H9 (cell line): ENCODE results near the gene ST6GAL1. TPM values are rescaled to one million over a fixed set of nuclear protein-coding genes. Genes with fewer than 3 reads are reported as not detected.
A peak's percentile ranks its signal among the peaks of the same experiment; 100 is the strongest.

Source experiments
- DNase-seq: peaks from one replicate; pipeline ENCODE4 v3.0.0-alpha.2; 2017
- H2AFZ ChIP-seq: one replicate; pipeline ENCODE4 v1.6.1; 2013; ENCODE audit warnings: mild to moderate bottlenecking, low read length, control low read depth, moderate library complexity
- H2AK5ac ChIP-seq: 2 replicates; pipeline ENCODE4 v1.6.1; 2013; ENCODE audit warnings: low read length, control low read depth, mixed read lengths; ENCODE audit not compliant: insufficient read length
- H2BK120ac ChIP-seq: one replicate; pipeline ENCODE4 v1.6.1; 2013; ENCODE audit warnings: low read depth, mild to moderate bottlenecking, low read length, control low read depth, inconsistent platforms; ENCODE audit not compliant: poor library complexity, severe bottlenecking
- H2BK12ac ChIP-seq: 2 replicates; pipeline ENCODE4 v1.6.1; 2013; ENCODE audit warnings: low read length, control low read depth, mixed read lengths, low read depth; ENCODE audit not compliant: insufficient read length
- H2BK15ac ChIP-seq: 2 replicates; pipeline ENCODE4 v1.6.1; 2013; ENCODE audit warnings: low read depth, low read length, control low read depth
- H2BK20ac ChIP-seq: one replicate; pipeline ENCODE4 v1.6.1; 2013; ENCODE audit warnings: low read depth, mild to moderate bottlenecking, low read length, control low read depth, inconsistent platforms; ENCODE audit not compliant: poor library complexity, severe bottlenecking
- H2BK5ac ChIP-seq: 2 replicates; pipeline ENCODE4 v1.6.1; 2013; ENCODE audit warnings: low read length, control low read depth, mixed read lengths; ENCODE audit not compliant: insufficient read length
- H3K14ac ChIP-seq: 2 replicates; pipeline ENCODE4 v1.6.1; 2013; ENCODE audit warnings: low read length, control low read depth; ENCODE audit not compliant: insufficient read depth
- H3K18ac ChIP-seq: 2 replicates; pipeline ENCODE4 v1.6.1; 2013; ENCODE audit warnings: low read depth, mild to moderate bottlenecking, mixed read lengths, low read length, control low read depth; ENCODE audit not compliant: insufficient read length
- H3K23ac ChIP-seq: 2 replicates; pipeline ENCODE4 v1.6.1; 2013; ENCODE audit warnings: low read length, control low read depth, mixed read lengths, low read depth; ENCODE audit not compliant: insufficient read length
- H3K23me2 ChIP-seq: 2 replicates; pipeline ENCODE4 v1.6.1; 2013; ENCODE audit warnings: low read depth, mild to moderate bottlenecking, mixed read lengths, low read length, control low read depth; ENCODE audit not compliant: insufficient read length, poor library complexity, severe bottlenecking
- H3K27ac ChIP-seq: 2 replicates; pipeline ENCODE4 v1.5.1; 2013; ENCODE audit warnings: low read length, control low read depth, mixed read lengths, low read depth; ENCODE audit not compliant: insufficient read length
- H3K27me3 ChIP-seq: 2 replicates; pipeline ENCODE4 v1.6.1; 2013; ENCODE audit warnings: low read length, control low read depth, inconsistent platforms; ENCODE audit not compliant: insufficient read depth
- H3K4ac ChIP-seq: 2 replicates; pipeline ENCODE4 v1.6.1; 2013; ENCODE audit warnings: low read depth, mild to moderate bottlenecking, control low read depth, inconsistent platforms, low read length, moderate library complexity
- H3K4me1 ChIP-seq: 2 replicates; pipeline ENCODE4 v1.6.1; 2013; ENCODE audit warnings: low read length, control low read depth, inconsistent platforms; ENCODE audit not compliant: insufficient read depth
- H3K4me2 ChIP-seq: 2 replicates; pipeline ENCODE4 v1.6.1; 2013; ENCODE audit warnings: low read length, control low read depth, mixed read lengths; ENCODE audit not compliant: insufficient read length, insufficient read depth
- H3K56ac ChIP-seq: 2 replicates; pipeline ENCODE4 v1.6.1; 2013; ENCODE audit warnings: low read depth, mild to moderate bottlenecking, mixed read lengths, low read length, control low read depth; ENCODE audit not compliant: insufficient read length
- H3K79me1 ChIP-seq: 2 replicates; pipeline ENCODE4 v1.6.1; 2013; ENCODE audit warnings: low read depth, mild to moderate bottlenecking, moderate library complexity, low read length, control low read depth, inconsistent platforms; ENCODE audit not compliant: insufficient read depth, poor library complexity, severe bottlenecking
- H3K79me2 ChIP-seq: 2 replicates; pipeline ENCODE4 v1.6.1; 2013; ENCODE audit warnings: low read length, control low read depth, inconsistent platforms; ENCODE audit not compliant: insufficient read depth
- H3K9ac ChIP-seq: 2 replicates; pipeline ENCODE4 v1.6.1; 2013; ENCODE audit warnings: low read length, control low read depth, mixed read lengths; ENCODE audit not compliant: insufficient read length; ENCODE audit errors: extremely low read depth
- H3K9me3 ChIP-seq: one replicate; pipeline ENCODE4 v1.6.1; 2013; ENCODE audit warnings: low read depth, low read length, inconsistent platforms; ENCODE audit not compliant: control insufficient read depth
- H3T11ph ChIP-seq: one replicate; pipeline ENCODE4 v1.6.1; 2013; ENCODE audit warnings: mild to moderate bottlenecking, low read length, control low read depth, inconsistent platforms
- H4K20me1 ChIP-seq: one replicate; pipeline ENCODE4 v1.6.1; 2013; ENCODE audit not compliant: control insufficient read depth, insufficient read length, insufficient read depth
- H4K5ac ChIP-seq: 2 replicates; pipeline ENCODE4 v1.6.1; 2013; ENCODE audit warnings: low read depth, mild to moderate bottlenecking, mixed read lengths, low read length, control low read depth; ENCODE audit not compliant: insufficient read length
- H4K8ac ChIP-seq: replicated peaks from 2 replicates; pipeline ENCODE4 v1.6.1; 2013; ENCODE audit warnings: low read length, control low read depth, mixed read lengths, low read depth; ENCODE audit not compliant: insufficient read length
- H4K91ac ChIP-seq: 2 replicates; pipeline ENCODE4 v1.6.1; 2013; ENCODE audit warnings: low read depth, mild to moderate bottlenecking, moderate library complexity, mixed read lengths, low read length, control low read depth; ENCODE audit not compliant: insufficient read length
- H3K27ac Mint-ChIP-seq, 3 experiments: 2 replicates in 2 of 3; 3 replicates in 1 of 3; pipeline ENCODE4 v1.8.0; 2020 to 2021; ENCODE audit warnings: mixed read lengths in 3 of 3, mild to moderate bottlenecking in 1 of 3, moderate library complexity in 1 of 3
- H3K27me3 Mint-ChIP-seq: 2 replicates; pipeline ENCODE4 v1.8.0; 2021; ENCODE audit warnings: low read depth, mild to moderate bottlenecking, moderate library complexity, mixed read lengths
- H3K36me3 Mint-ChIP-seq, 3 experiments: 2 replicates in 2 of 3; 3 replicates in 1 of 3; pipeline ENCODE4 v1.8.0; 2020 to 2021; ENCODE audit warnings: low read depth in 3 of 3, mixed read lengths in 3 of 3; ENCODE audit not compliant: insufficient read depth in 1 of 3
- H3K4me1 Mint-ChIP-seq, 2 experiments: 2 replicates each; pipeline ENCODE4 v1.8.0; 2020; ENCODE audit warnings: mixed read lengths in 2 of 2
- H3K4me3 Mint-ChIP-seq, 2 experiments: 2 replicates in 1 of 2; 3 replicates in 1 of 2; pipeline ENCODE4 v1.8.0; 2020 to 2021; ENCODE audit warnings: mild to moderate bottlenecking in 2 of 2, mixed read lengths in 2 of 2, moderate library complexity in 1 of 2
- H3K9me3 Mint-ChIP-seq, 2 experiments: 2 replicates in 1 of 2; 3 replicates in 1 of 2; pipeline ENCODE4 v1.8.0; 2020; ENCODE audit warnings: mild to moderate bottlenecking in 2 of 2, mixed read lengths in 2 of 2, moderate library complexity in 1 of 2
- CTCF ChIP-seq: fragments of 200-600 bp; sonication (generic); conservative IDR thresholded peaks from 3 replicates; pipeline ENCODE4 v1.8.0; 2021; ENCODE audit warnings: antibody characterized with exemption, mild to moderate bottlenecking
- WGBS: extraction: QIAGEN DNeasy Blood & Tissue Kit; methylation state at CpG from one replicate; pipeline ENCODE4 v1.1.7; 2013; ENCODE audit warnings: missing lambda C conversion rate, low lambda C conversion rate, mixed read lengths; ENCODE audit not compliant: insufficient read length; ENCODE audit errors: extremely low coverage; 5-methylcytosine and 5-hydroxymethylcytosine counted together
- total RNA-seq: library from RNA; stranded (reverse); gene quantifications from 2 replicates; pipeline ENCODE4 v1.2.1, GENCODE V29; 2021

The ST6GAL1 gene
- total RNA-seq, 1 experiment from 2014 or later: 139 TPM

- H3K4ac ChIP-seq: no peak overlapping the region
- H4K5ac ChIP-seq: no peak overlapping the region
- H3T11ph ChIP-seq: no peak overlapping the region
- H3K23me2 ChIP-seq: no peaks in the 10 kb centered on the region
- H3K4me2 ChIP-seq: peak overlapping the region; percentile 28
- H3K79me2 ChIP-seq: no peaks in the 10 kb centered on the region; the same call in 1 of the 2 replicates
- no peak overlapping the region for H3K9ac ChIP-seq
- Mint-ChIP-seq H3K9me3 (no peaks in the 10 kb centered on the region), H3K27me3 (no peaks in the 10 kb centered on the region), H3K27ac (peak overlapping the region; percentile 93 to 98 (median 96)), H3K4me3 (peak overlapping the region; percentile 22 to 47; a peak in 3 of 5 replicates), H3K4me1 (peaks cover 72 to 73% of the 10 kb centered on the region in 2 experiments), H3K36me3 (peaks cover 26 to 66% (median 50%) of the 10 kb centered on the region in 3 experiments)
- H2BK120ac ChIP-seq: no peak overlapping the region
- no CpG with 5 or more reads among the region's 9 CpGs for WGBS
- H2BK12ac ChIP-seq: no peak overlapping the region
- peak overlapping the region; percentile 64 for H2BK5ac ChIP-seq
- H3K4me1 ChIP-seq: peaks cover 17% of the 10 kb centered on the region; the same call in 1 of the 2 replicates
- H2BK20ac ChIP-seq: no peak overlapping the region
- H3K27ac ChIP-seq: peak overlapping the region; percentile 88
- no peak overlapping the region for H2AK5ac ChIP-seq
- no peak overlapping the region for H4K91ac ChIP-seq
- H3K56ac ChIP-seq: no peak overlapping the region
- no peaks in the 10 kb centered on the region for H3K9me3 ChIP-seq
- H2AFZ ChIP-seq: no peak overlapping the region
- TF ChIP-seq CTCF: no peak
- H3K79me1 ChIP-seq: no peaks in the 10 kb centered on the region
- no peaks in the 10 kb centered on the region for H3K27me3 ChIP-seq
- no peak overlapping the region for H4K8ac ChIP-seq
- no peak overlapping the region for H2BK15ac ChIP-seq
- DNase-seq: peak; percentile 52
- no peaks in the 10 kb centered on the region for H4K20me1 ChIP-seq
- H3K23ac ChIP-seq: no peak overlapping the region
- H3K14ac ChIP-seq: no peak overlapping the region
- no peak overlapping the region for H3K18ac ChIP-seq
These were observed 34.3 kb downstream of the ST6GAL1 start for GRCh38 chr3:186964616-186965015.
